Measurements from ENCODE around the gene SH3RF3.

Gene SH3RF3

GRCh38 chr2:109501461-109501860 lies 372.5 kb downstream of the SH3RF3 start:
- DNase-seq (ENCODE audit: low read depth in 2 of 2), result no peak

GRCh38 chr2:109503191-109503590 lies 374.2 kb downstream of the SH3RF3 start:
- DNase-seq (ENCODE audit: low read depth in 2 of 2), result no peak

- DNase-seq (ENCODE audit: low read depth in 2 of 2), result no peak
Observed at GRCh38 chr2:109507217-109507616, 378.2 kb downstream of the SH3RF3 start.

GRCh38 chr2:109507828-109508227 lies 378.8 kb downstream of the SH3RF3 start:
- DNase-seq (ENCODE audit: low read depth in 2 of 2), result no peak

GRCh38 chr2:109508556-109508955 lies 379.6 kb downstream of the SH3RF3 start:
- no peak for DNase-seq (ENCODE audit: low read depth in 2 of 2)

- DNase-seq (ENCODE audit: low read depth in 2 of 2), result peak; percentile 50 to 77
Observed at GRCh38 chr2:109510136-109511028, 381.4 kb downstream of the SH3RF3 start.

GRCh38 chr2:109511168-109511567 lies 382.2 kb downstream of the SH3RF3 start:
- DNase-seq (ENCODE audit: low read depth in 2 of 2), result no peak

GRCh38 chr2:109512076-109512475 lies 383.1 kb downstream of the SH3RF3 start:
- DNase-seq (ENCODE audit: low read depth in 2 of 2), result no peak

- DNase-seq (ENCODE audit: low read depth in 2 of 2), result no peak
Observed at GRCh38 chr2:109513230-109513629, 384.2 kb downstream of the SH3RF3 start.

GRCh38 chr2:109513749-109514588 lies 385.0 kb downstream of the SH3RF3 start:
- DNase-seq (ENCODE audit: low read depth in 2 of 2), result no peak

- DNase-seq (ENCODE audit: low read depth in 2 of 2), result no peak
Observed at GRCh38 chr2:109514857-109515256, 385.9 kb downstream of the SH3RF3 start.

- no peak for DNase-seq (ENCODE audit: low read depth in 2 of 2)
Observed at GRCh38 chr2:109516445-109517117, 387.6 kb downstream of the SH3RF3 start.

GRCh38 chr2:109517118-109517889 lies 388.3 kb downstream of the SH3RF3 start:
- DNase-seq (ENCODE audit: low read depth in 2 of 2), result no peak

GRCh38 chr2:109519513-109519912 lies 390.5 kb downstream of the SH3RF3 start:
- no peak for DNase-seq (ENCODE audit: low read depth in 2 of 2)

- DNase-seq (ENCODE audit: low read depth in 2 of 2), result no peak
Observed at GRCh38 chr2:109521233-109522062, 392.4 kb downstream of the SH3RF3 start.

- no peak for DNase-seq (ENCODE audit: low read depth in 2 of 2)
Observed at GRCh38 chr2:109522063-109522374, 393.0 kb downstream of the SH3RF3 start.

- DNase-seq (ENCODE audit: low read depth in 2 of 2), result no peak
Observed at GRCh38 chr2:109523121-109523520, 394.1 kb downstream of the SH3RF3 start.

- no peak for DNase-seq (ENCODE audit: low read depth in 2 of 2)
Observed at GRCh38 chr2:109523536-109524361, 394.7 kb downstream of the SH3RF3 start.

GRCh38 chr2:109525836-109526235 lies 396.8 kb downstream of the SH3RF3 start:
- DNase-seq (ENCODE audit: low read depth in 2 of 2), result no peak

Measured in stimulated activated CD4-positive, alpha-beta T cell treated with anti-CD3 and anti-CD28 coated beads, Interleukin-12 subunit alpha, Interleukin-12 subunit beta, amount 100 ng/mL, for 24 hours (primary cell).